Activated CD4-positive, alpha-beta T cell treated with anti-CD3 and anti-CD28 coated beads, Interleukin-2, Interleukin-6, amounts not matched to agents 100 ng/mL and 50 ng/mL, durations not matched to agents 16 hours and 8 hours (primary cell): Measurements from ENCODE around the gene CYP2C19.
"Not testable (repeated sequence)": the region's sequence is repeated elsewhere in the genome, so short reads cannot be mapped to it uniquely, and the experiment has no call there.

Experiments used
- DNase-seq: peaks from one replicate; pipeline ENCODE4 v3.0.0-alpha.2; 2020

Gene CYP2C19

DNA sequence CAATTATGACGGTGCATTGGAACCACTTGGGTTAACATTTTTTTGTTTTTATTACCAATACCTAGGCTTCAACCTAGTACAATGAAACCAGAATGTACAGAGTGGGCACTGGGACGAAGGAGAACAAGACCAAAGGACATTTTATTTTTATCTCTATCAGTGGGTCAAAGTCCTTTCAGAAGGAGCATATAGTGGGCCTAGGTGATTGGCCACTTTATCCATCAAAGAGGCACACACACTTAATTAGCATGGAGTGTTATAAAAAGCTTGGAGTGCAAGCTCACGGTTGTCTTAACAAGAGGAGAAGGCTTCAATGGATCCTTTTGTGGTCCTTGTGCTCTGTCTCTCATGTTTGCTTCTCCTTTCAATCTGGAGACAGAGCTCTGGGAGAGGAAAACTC lies at the start of gene CYP2C19:
Gene CYP2C19, plus strand, starts transcription at position 289 of the 400 bp plus-strand sequence. Its CDS starts 25 bp downstream, at position 314.
- no peak for DNase-seq

DNA sequence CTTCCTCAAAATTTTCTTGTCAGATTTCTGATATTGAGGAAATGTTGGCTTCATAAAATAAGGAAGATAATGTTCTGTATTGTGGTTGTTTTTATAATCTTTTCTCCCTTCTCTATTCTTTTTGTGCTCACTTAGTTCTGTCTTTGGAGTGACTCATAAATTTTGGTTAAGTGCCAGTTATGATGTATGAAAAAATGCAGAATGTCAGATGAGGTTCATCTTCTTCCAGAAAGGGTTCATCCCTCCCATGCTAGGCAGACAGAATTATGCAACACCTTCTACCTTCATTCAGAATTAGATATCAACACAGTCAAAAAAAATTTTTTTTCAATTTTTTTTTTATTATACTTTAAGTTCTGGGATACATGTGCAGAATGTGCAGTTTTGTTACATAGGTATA lies 36.6 kb upstream of the CYP2C19 start:
- no peak for DNase-seq

DNA sequence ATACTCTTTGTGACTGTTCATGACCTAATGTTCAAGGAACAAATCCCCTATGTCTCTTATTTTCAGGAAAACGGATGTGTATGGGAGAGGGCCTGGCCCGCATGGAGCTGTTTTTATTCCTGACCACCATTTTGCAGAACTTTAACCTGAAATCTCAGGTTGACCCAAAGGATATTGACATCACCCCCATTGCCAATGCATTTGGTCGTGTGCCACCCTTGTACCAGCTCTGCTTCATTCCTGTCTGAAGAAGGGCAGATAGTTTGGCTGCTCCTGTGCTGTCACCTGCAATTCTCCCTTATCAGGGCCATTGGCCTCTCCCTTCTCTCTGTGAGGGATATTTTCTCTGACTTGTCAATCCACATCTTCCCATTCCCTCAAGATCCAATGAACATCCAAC lies 27.3 kb upstream of the CYP2C19 start:
- DNase-seq = no peak

DNA sequence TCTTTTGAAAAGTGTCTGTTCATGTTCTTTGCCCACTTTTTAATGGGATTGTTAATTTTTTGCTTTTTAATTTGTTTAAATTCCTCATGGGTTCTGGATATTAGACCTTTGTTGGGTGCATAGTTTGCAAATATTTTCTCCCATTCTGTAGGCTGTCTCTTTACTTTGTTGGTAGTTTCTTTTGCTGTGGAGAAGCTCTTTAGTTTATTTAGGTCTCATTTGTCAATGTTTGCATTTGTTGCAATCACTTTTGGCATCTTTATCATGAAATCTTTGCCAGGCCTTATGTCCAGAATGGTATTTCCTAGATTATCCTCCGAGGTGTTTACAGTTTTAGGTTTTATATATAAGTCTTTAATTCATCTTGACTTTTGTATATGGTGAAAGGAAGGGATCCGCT lies 23.9 kb upstream of the CYP2C19 start:
- no peak for DNase-seq

DNA sequence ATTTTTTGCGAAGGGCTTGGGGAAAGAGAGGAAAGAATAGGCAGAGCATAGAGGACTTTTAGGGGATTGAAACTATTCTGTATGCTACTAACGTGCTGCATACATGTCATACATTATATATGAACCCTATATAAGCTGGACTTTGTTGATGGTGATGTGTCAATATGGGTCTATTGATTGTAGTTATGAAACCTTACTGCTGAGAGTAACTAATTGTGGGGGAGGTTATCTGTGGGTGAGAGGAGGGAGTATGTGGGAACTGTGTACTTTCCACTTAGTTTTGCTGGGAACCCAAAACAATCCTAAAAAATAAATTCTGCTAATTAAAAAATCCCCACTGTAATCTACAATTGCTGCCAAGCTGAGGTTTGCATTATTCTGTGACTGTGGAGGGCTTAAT lies 15.3 kb upstream of the CYP2C19 start:
- no peak for DNase-seq

DNA sequence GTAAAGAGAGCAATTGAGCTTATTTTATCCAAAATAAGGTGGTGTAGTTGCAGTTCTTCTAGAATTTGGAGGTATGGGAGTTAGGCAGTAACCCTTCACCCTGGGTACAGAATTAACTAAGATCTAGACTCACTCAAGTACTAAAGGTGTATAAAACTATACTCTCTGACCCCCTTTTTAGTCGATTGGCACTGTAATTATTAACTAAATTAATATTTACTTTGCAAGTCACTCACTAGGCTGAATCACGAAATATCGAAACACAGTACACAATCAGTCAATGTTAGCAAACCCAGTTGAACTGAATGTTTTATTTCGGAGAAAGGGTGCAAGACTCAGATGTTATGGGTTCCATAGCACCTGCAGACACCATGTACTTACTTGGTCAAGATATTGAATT lies 14.6 kb upstream of the CYP2C19 start:
- DNase-seq = no peak

DNA sequence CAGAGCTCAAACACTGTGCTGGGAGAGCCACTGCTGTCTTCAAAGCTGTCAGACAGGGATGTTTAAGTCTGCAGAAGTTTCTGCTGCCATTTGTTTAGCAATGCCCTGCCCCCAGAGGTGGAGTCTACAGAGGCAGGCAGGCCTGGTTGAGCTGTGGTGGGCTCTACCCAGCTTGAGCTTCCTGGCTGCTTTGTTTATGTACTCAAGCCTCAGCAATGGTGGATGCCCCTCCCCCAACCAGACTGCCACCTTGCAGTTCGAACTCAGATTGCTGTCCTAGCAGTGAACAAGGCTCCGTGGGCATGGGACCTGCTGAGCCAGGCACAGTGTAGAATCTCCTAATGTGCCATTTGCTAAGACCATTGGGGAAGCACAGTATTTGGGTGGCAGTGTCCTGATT lies 4.6 kb upstream of the CYP2C19 start:
- no peak for DNase-seq

DNA sequence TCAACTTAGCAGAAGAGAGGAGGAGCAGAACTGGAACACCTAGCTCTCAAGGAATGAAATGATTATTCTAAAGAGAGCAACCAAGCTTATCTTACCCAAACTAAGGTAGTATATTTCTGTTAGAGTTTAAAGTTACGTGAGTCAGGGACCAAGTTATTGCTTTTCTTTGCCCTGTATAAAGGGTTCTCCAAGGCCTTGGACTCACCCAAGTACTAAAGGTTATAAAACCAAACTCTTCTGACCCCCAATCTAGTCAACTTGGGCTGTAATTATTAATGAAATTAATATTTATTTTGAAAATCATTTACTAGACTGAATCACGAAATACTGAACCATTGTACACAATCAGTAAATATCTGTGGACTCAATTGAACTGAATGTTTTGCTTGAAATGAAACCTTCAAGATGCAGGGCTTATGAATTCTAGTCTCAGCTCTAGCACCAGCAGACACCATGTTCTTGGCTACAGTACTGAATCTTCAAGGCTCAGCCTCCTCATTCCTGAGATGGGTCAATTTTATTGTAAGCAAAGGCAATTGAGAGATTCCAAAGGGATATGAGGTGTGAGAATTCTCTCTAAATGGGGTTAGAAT lies 1.8 kb upstream of the CYP2C19 start:
- no peak for DNase-seq

DNA sequence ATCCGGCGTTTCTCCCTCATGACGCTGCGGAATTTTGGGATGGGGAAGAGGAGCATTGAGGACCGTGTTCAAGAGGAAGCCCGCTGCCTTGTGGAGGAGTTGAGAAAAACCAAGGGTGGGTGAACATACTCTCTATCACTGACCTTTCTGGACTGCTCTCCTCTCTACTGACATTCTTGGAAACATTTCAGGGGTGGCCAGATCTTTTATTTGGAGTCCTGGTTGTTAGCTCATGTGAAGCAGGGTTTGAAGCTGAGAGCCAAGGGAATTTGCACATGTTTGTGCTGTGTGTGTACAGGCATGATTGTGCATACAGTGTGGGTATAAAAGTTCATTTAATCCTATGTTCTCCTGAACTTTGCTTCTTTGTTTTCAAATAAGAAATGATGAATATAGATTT lies 12.9 kb downstream of the CYP2C19 start:
- DNase-seq = not testable (repeated sequence)

DNA sequence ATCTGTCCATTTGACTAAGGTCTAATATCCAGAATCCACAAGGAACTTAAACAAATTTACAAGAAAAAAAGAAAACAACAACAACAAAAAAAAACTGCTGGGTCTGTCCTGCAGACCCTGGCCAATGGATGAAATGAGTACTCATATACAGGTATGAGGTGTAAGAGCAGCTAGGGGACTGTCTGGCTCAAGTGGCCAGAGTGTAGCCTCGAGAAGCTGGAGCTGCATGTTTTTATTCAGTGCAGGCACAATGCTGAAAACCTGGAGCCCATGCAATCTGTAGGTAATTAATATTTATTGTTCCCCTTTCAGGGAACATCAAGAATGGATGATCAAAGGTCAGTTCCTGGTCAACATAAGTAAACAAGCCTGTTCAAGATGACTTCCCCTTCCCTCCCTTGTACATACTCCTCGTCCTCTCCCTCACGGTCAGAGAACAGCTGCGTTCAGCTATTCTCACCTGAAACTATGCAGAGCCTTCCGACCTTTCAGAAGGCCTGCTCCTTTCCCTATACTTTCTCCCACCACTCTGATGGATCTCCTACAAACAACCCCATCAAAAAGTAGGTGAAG lies 15.5 kb downstream of the CYP2C19 start:
- no peak for DNase-seq

DNA sequence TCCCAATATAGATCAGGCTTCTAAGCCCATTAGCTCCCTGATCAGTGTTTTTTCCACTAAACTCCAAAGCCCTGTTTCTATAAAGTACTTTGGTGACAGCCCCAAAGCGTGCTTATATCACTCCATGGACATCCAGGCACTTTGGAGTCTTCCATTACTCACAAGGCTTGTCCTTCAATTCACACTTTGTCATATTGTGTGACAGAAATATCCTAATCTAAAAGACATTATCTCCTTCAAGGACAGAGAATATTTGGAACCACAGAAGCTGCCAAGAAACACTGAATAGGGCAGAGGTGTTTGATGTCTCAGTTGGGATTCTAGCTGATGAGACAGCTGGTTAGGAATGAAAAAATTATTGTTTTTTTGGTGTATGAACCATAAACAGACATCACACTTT lies 18.4 kb downstream of the CYP2C19 start:
- DNase-seq = no peak

DNA sequence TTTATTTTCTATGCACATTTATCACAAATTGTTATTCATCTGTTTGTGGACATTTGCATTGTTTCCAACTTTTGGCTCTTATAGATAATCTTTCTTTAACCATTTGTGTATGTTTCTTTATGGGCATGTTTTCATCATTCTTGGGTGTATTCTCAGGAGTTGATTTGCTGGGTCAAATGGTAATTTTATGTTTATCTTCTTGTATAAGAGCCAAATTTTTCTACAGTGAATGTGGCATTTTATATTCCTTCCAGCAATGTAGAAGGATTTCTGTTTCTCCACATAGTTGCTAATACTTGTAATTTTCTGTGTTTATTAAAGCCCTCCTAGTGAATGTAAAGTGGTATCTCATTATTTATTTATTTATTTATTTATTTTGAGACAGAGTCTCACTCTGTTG lies 21.8 kb downstream of the CYP2C19 start:
- no peak for DNase-seq

DNA sequence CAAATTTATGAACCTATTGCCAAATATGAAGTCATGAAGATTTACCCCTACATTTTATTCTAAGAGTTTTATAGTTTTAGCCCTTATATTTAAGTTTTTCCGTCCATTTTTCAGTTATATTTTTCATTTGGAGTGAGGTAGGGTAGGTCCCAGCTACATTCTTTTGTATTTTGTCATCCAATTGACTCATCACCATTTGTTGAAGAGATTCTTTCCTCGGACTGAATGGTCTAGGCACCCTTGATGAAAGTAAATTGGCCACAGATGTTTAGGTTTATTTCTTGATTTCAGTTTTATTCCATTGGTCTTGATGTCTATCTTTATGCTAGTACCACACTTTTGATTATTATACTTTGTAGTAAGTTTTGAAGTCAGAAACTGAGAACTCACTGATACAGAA lies 22.7 kb downstream of the CYP2C19 start:
- DNase-seq = no peak

DNA sequence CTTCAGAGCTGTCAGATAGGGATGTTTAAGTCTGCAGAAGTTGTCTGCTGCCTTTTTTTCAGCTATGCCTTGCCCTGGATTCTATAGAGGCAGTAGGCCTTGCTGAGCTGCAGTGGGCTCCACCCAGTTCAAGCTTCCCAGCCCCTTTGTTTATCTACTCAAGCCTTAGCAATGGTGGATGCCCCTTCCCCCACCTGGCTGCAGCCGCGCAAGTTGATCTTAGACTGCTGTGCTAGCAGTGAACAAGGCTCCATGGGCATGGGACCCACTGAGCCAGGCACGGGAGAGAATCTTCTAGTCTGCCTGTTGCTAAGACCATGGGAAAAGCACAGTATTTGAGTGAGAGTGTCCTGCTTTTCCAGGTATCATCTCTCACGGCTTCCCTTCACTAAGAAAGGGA lies 38.1 kb downstream of the CYP2C19 start:
- DNase-seq = not testable (repeated sequence)

DNA sequence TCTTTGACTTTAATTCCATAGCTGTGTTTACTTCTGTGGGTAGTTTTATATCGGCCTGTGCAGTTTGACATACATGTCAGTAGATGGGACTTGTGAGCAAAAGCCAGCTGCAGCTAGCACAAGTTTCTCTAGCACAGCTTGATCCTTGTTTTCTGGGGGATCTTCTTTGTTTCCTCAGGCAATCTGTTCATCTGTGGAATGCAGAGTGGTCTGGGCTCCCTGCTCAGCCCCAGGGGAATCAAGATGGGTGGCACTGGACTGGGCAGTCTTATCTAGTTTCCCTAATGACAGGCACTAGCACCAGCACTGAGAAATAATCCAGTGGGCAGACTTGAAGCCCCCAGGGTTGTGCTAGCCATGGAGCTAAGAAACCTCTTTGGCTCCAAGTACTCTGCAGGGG lies 40.8 kb downstream of the CYP2C19 start:
- DNase-seq = no peak

DNA sequence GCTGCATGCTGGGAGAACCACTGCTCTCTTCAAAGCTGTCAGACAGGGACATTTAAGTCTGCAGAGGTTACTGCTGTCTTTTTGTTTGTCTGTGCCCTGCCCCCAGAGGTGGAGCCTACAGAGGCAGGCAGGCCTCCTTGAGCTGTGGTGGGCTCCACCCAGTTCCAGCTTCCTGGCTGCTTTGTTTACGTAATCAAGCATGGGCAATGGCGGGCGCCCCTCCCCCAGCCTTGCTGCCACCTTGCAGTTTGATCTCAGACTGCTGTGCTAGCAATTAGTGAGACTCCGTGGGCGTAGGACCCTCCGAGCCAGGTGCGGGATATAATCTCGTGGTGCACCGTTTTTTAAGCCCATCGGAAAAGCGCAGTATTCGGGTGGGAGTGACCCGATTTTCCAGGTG lies 67.5 kb downstream of the CYP2C19 start:
- DNase-seq = not testable (repeated sequence)

DNA sequence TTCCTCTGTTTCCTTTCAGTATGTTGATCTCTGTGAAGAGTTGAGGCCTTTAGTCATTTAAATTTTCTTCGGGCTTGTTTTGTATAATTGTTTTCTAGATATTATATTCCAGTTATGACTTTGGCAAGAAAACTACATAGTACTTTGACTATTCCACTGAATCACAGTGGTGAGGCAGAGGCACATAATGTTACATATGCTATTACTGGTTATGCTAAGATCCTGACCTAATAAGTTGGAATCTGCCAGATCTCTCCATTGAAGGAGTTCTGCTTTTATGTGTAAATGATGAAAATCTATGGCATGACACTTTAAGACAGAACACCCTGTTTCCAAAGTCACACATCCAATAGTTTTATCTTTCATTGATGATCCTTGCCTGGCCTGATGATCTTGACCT lies 83.7 kb downstream of the CYP2C19 start:
- no peak for DNase-seq

DNA sequence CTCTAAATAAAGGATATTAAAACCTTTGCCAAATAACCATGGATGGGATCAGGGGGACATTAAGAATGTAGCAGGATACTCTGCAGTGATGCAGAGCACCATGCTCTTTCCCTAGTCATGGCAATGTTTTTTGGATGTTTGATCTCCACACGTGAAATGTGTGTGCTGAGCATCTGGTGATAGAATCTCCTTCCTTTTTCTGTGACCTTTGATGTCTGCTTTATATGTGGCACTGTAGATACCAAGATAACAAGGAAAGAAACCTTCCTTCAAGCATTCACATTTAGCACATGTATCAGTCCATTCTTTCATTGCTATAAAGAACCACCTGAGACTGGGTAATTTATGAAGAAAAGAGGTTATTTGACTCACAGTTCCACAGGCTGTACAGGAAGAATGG lies 88.3 kb downstream of the CYP2C19 start:
- DNase-seq = no peak

DNA sequence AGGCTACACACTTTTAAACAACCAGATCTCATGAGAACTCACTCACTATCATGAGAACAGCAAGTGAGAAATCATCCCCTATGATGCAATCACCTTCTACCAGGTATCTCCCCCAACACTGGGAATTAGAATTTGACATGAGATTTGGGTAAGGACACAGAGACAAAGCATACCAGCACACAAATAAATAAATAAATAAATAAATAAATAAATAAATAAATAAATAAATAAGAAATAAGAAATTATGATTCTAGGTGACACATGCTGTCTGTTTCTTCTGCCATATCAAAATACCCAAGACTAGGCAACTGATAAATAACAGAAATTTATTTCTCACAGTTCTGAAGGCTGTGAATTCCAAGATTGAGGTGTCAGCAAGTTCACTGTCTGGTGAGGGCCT lies 88.8 kb downstream of the CYP2C19 start:
- no peak for DNase-seq

DNA sequence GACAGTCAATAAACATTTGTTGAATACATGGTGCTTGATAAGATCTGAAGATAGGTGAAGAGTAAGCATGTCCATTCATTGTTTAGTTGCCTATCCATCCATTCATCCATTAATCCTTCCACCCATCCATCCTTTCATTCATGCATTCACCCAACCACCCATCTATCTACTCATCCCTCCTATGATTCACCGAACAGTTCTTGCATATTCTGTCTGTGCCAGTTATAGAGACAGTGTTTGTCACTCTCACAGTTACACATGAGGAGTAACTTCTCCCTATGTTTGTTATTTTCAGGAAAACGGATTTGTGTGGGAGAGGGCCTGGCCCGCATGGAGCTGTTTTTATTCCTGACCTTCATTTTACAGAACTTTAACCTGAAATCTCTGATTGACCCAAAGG lies 90.0 kb downstream of the CYP2C19 start:
- no peak for DNase-seq

DNA sequence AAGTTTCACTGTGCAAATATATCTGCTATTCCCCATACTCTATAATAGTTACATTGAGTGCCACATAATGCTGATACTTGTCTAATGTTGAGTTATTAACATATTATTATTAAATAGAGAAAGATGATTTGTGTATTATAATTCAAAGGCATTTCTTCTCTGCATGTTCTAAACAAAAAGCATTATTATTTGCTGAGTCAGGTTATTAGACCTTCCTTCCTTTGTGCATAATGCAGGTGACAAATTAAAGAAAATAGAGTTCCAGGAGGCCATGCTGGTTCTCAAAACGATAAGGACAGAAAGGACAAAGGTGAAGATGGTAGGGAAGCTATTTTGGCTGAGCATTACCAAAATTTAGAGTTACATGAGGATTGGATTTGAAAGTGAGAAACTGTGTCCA lies 90.6 kb downstream of the CYP2C19 start:
- DNase-seq = no peak

DNA sequence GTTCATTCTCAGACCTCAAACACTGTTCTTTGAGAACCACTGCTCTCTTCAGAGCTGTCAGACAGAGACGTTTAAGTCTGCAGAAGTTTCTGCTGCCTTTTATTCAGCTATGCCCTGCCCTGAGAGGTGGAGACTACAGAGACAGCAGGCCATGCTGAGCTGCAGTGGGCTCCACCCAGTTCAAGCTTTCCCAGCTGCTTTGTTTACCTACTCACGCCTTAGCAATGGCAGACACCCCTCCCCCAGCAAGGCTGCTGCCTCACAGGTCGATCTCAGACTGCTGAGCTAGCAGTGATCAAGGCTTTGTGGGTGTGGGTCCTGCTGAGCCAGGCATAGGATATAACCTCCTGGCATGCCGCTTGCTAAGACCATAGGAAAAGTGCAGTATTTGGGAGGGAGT lies 95.5 kb downstream of the CYP2C19 start:
- DNase-seq = no peak

DNA sequence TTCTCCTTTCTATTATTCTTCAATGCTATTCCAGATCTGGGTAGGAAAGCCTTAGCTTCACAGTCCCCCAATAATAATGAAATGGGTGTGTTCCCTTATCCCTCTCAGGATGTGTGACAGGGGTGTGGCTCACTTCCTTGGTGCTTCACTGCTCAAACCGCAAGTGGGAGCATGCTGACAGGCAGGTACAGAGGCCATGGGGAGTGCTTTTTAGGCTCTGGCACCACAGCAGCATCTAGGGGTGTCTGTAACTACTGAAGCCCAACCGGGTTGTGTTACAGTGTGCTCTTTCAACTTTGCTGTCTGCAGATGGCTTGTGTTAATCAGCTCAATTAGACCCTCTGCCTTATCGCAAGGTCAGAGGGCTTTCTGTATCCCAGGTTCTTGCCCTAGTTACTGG lies 96.6 kb downstream of the CYP2C19 start:
- DNase-seq = no peak

DNA sequence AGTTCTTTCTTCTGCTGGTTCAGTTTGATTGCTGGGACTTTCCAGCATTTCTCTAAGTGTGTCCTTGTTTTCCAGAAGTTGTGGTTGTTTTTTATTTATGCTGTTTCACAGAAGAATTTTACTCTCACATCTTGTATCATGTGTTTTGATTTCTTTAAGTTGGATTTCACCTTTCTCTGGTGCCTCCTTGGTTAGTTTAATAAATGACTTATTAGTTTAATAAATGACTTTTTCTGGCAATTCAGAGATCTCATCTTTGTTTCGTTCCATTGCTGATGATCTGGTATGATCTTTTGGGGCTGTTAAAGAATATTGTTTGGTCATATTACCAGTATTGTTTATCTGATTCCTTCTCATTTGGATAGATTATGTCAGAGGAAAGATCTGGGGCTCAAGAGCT lies 116.2 kb downstream of the CYP2C19 start:
- no peak for DNase-seq

DNA sequence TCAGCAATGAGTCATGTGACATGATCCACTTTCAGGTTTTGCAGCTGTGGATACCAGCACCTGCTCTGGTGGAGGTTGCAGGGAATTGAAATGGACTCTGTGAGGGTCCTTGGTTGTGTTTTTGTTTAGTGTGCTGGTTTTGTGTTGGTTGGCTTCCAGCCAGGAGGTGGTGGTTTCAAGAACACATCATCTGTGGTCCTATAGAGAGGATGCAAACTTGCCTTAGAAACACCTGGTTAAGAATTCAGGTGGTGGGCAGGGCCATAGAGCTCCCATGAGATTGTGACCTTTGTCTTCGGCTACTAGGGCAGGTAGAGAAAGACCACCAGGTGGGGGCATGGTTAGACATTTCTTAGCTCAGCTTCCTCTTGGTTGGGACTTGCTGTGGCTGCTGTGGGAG lies 116.7 kb downstream of the CYP2C19 start:
- no peak for DNase-seq

DNA sequence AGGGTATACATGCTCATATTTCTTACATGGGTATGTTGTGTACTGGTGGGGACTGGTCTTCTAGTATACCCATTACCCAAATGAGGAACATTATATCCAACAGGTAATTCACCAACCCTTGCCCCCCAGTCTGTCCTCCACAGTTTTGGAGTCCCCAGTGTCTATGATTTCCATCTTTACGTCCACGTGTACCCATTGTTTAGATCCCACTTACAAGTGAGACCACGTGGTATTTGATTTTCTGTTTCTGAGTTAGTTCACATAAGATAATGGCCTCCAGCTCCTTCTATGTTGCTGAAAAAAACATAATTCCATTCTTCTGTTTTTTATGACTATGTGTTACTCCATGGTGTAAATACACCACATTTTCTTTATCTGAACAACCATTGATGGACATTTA lies 126.6 kb downstream of the CYP2C19 start:
- no peak for DNase-seq
